GM19438 (cell line): Measurements from ENCODE around the gene SIT1.

Source experiments
- ATAC-seq: cut with Tn5 transposase; IDR thresholded peaks from one replicate; pipeline ENCODE4 v1.9.1; 2021; ENCODE audit warnings: low read depth; ENCODE audit not compliant: unreplicated experiment

The SIT1 gene

GRCh38 chr9:35650341-35651158 is at the start of gene SIT1:
Gene SIT1, minus strand, starts transcription at chr9:35650931. Its CDS starts 78 bp downstream, at chr9:35650853.
- no peak for ATAC-seq

- no peak for ATAC-seq
These were observed 49.3 kb upstream of the SIT1 start for GRCh38 chr9:35700031-35700430.

GRCh38 chr9:35698231-35698630 is 47.5 kb upstream of the SIT1 start:
- no peak for ATAC-seq

- no peak for ATAC-seq
These were observed 46.8 kb upstream of the SIT1 start for GRCh38 chr9:35697486-35697885.

- ATAC-seq: peak; percentile 73
These were observed 45.9 kb upstream of the SIT1 start for GRCh38 chr9:35696520-35697215.

GRCh38 chr9:35695943-35696401 is 45.2 kb upstream of the SIT1 start:
- ATAC-seq: no peak

- ATAC-seq: no peak
These were observed 41.1 kb upstream of the SIT1 start for GRCh38 chr9:35691757-35692301.

- ATAC-seq: no peak
These were observed 40.6 kb upstream of the SIT1 start for GRCh38 chr9:35691334-35691650.

- ATAC-seq: no peak
These were observed 40.0 kb upstream of the SIT1 start for GRCh38 chr9:35690614-35691333.

GRCh38 chr9:35690294-35690613 is 39.5 kb upstream of the SIT1 start:
- no peak for ATAC-seq

GRCh38 chr9:35689542-35690293 is 39.0 kb upstream of the SIT1 start, which contains the start of gene TPM2:
Gene TPM2, minus strand, starts transcription at chr9:35689925. Its CDS starts 108 bp downstream, at chr9:35689817.
- ATAC-seq: no peak

- ATAC-seq: no peak
These were observed 38.1 kb upstream of the SIT1 start for GRCh38 chr9:35688558-35689541.

GRCh38 chr9:35687972-35688557 is 37.3 kb upstream of the SIT1 start:
- ATAC-seq: no peak

GRCh38 chr9:35687306-35687705 is 36.6 kb upstream of the SIT1 start:
- no peak for ATAC-seq

GRCh38 chr9:35686222-35687203 is 35.8 kb upstream of the SIT1 start:
- no peak for ATAC-seq

GRCh38 chr9:35685506-35685905 is 34.8 kb upstream of the SIT1 start:
- ATAC-seq: no peak

GRCh38 chr9:35684921-35685320 is 34.2 kb upstream of the SIT1 start:
- no peak for ATAC-seq

- no peak for ATAC-seq
These were observed 32.6 kb upstream of the SIT1 start for GRCh38 chr9:35683323-35683722.
